A549 (cell line): Measurements from ENCODE around the gene SVEP1.

ENCODE experiments used
- ELK1 ChIP-seq: fragments of 150-350 bp; IDR thresholded peaks from 2 replicates; pipeline ENCODE4 v1.6.1; 2014; ENCODE audit warnings: low read depth, mild to moderate bottlenecking, low read length
- TF ChIP-seq, protein P1 (sequence below): fragments of >200 bp; sonication (Bioruptor Twin); formaldehyde crosslinking; IDR thresholded peaks from 3 replicates; pipeline ENCODE4 v1.5.1; 2016

GRCh38 chr9:110429453-110429852, 150.1 kb downstream of the SVEP1 start:
- TF ChIP-seq, protein P1, sequence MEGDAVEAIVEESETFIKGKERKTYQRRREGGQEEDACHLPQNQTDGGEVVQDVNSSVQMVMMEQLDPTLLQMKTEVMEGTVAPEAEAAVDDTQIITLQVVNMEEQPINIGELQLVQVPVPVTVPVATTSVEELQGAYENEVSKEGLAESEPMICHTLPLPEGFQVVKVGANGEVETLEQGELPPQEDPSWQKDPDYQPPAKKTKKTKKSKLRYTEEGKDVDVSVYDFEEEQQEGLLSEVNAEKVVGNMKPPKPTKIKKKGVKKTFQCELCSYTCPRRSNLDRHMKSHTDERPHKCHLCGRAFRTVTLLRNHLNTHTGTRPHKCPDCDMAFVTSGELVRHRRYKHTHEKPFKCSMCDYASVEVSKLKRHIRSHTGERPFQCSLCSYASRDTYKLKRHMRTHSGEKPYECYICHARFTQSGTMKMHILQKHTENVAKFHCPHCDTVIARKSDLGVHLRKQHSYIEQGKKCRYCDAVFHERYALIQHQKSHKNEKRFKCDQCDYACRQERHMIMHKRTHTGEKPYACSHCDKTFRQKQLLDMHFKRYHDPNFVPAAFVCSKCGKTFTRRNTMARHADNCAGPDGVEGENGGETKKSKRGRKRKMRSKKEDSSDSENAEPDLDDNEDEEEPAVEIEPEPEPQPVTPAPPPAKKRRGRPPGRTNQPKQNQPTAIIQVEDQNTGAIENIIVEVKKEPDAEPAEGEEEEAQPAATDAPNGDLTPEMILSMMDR, result no peak
- no peak for TF ChIP-seq ELK1
